HEK293T (cell line): ENCODE measurements around the gene USP15.

Source experiments
- SP1 ChIP-seq: fragments of 450-650 bp; IDR thresholded peaks from 2 replicates; pipeline ENCODE4 v1.6.1; 2017
- SUZ12 ChIP-seq: fragments of 450-650 bp; IDR thresholded peaks from 2 replicates; pipeline ENCODE4 v1.6.1; 2016; ENCODE audit warnings: mild to moderate bottlenecking
- TARDBP ChIP-seq: fragments of 450-650 bp; IDR thresholded peaks from 2 replicates; pipeline ENCODE4 v1.6.1; 2016
- TF ChIP-seq, protein P1 (sequence below): fragments of 450-650 bp; IDR thresholded peaks from 2 replicates; pipeline ENCODE4 v1.6.1; 2016

- TF ChIP-seq, protein P1, sequence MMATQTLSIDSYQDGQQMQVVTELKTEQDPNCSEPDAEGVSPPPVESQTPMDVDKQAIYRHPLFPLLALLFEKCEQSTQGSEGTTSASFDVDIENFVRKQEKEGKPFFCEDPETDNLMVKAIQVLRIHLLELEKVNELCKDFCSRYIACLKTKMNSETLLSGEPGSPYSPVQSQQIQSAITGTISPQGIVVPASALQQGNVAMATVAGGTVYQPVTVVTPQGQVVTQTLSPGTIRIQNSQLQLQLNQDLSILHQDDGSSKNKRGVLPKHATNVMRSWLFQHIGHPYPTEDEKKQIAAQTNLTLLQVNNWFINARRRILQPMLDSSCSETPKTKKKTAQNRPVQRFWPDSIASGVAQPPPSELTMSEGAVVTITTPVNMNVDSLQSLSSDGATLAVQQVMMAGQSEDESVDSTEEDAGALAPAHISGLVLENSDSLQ: no peak
- TF ChIP-seq SP1 (no peak), TARDBP (no peak), SUZ12 (no peak)
These were observed 90.3 kb downstream of the USP15 start for GRCh38 chr12:62350554-62350953.
